Colonic mucosa (tissue), 4 donors: ENCODE measurements around the gene CUL4B. TPM values are rescaled to one million over a fixed set of nuclear protein-coding genes. Genes with fewer than 3 reads are reported as not detected.

Experiments
- DNase-seq: peaks from one replicate; pipeline ENCODE4 v3.0.0-alpha.2; 2020
- H3K27ac ChIP-seq: fragments of 200-600 bp; one replicate; pipeline ENCODE4 v1.8.0; 2021
- H3K27me3 ChIP-seq: fragments of 200-600 bp; one replicate; pipeline ENCODE4 v1.8.0; 2021
- H3K36me3 ChIP-seq: fragments of 200-600 bp; one replicate; pipeline ENCODE4 v1.8.0; 2021
- H3K4me1 ChIP-seq: fragments of 200-600 bp; one replicate; pipeline ENCODE4 v1.8.0; 2021; ENCODE audit warnings: mild to moderate bottlenecking
- H3K4me3 ChIP-seq: fragments of 200-600 bp; one replicate; pipeline ENCODE4 v1.8.0; 2021
- H3K9ac ChIP-seq, 2 donors: one replicate each; pipeline ENCODE4 v1.7.0; 2013; ENCODE audit warnings: control low read depth in 2 of 2, low read depth in 2 of 2, low read length in 2 of 2
- H3K9me3 ChIP-seq: fragments of 200-600 bp; one replicate; pipeline ENCODE4 v1.8.0; 2021
- CTCF ChIP-seq: fragments of 200-600 bp; IDR thresholded peaks from one replicate; pipeline ENCODE4 v1.8.0; 2022; ENCODE audit warnings: antibody characterized with exemption, mild to moderate bottlenecking
- intact Hi-C: fragments of 100-400 bp; cut with DNase I; formaldehyde crosslinking; loops from one replicate; pipeline ENCODE4 v1.14.1; 2022
- total RNA-seq, 2 donors: library from RNA; stranded (reverse); fragmentation: NEBNext Ultra II Directional in 1 of 2; extraction: Animal tissue kit (Norgen Biotek cat#: 25700) in 1 of 2; gene quantifications; one replicate each; pipeline ENCODE4 v1.2.1, GENCODE V29; 2021
- donor health status: healthy.
- donor health status: DM: no; HTN: no; CAD: no.
- donor health status: DM: no; HTN: no; CAD: no.

The CUL4B gene
- total RNA-seq, 2 donors from 2014 or later, result 29.7 to 38.1 TPM

GRCh38 chrX:120562569-120562926 lies 1.8 kb upstream of the CUL4B start:
- no peaks in the 10 kb centered on the region for H3K9me3 ChIP-seq
- H3K27me3 ChIP-seq, result no peaks in the 10 kb centered on the region
- no peak for TF ChIP-seq CTCF
- no peaks in the 10 kb centered on the region for H3K36me3 ChIP-seq
- peak overlapping the region; percentile 58 for H3K27ac ChIP-seq
- no peak for DNase-seq
- intact Hi-C loops, result no loop called here
- H3K9ac ChIP-seq, result no peak overlapping the region
- H3K4me1 ChIP-seq, result no peaks in the 10 kb centered on the region
- no peak overlapping the region for H3K4me3 ChIP-seq

GRCh38 chrX:120561634-120562568 lies 1.1 kb upstream of the CUL4B start:
- intact Hi-C loops, result no loop called here
- H3K27me3 ChIP-seq, result no peaks in the 10 kb centered on the region
- DNase-seq, result no peak
- no peaks in the 10 kb centered on the region for H3K9me3 ChIP-seq
- no peaks in the 10 kb centered on the region for H3K36me3 ChIP-seq
- no peaks in the 10 kb centered on the region for H3K4me1 ChIP-seq
- H3K4me3 ChIP-seq, result peak overlapping the region; percentile 41
- TF ChIP-seq CTCF, result no peak
- H3K9ac ChIP-seq, result peak overlapping the region in 1 of 2 donors; percentile 78
- H3K27ac ChIP-seq, result peak overlapping the region; percentile 58

- intact Hi-C loops, result no loop called here
- peak overlapping the region; percentile 41 for H3K4me3 ChIP-seq
- H3K9ac ChIP-seq, result peak overlapping the region; percentile 68 to 83
- no peaks in the 10 kb centered on the region for H3K9me3 ChIP-seq
- peak; percentile 47 for DNase-seq
- peak overlapping the region; percentile 82 for H3K27ac ChIP-seq
- no peak for TF ChIP-seq CTCF
- no peaks in the 10 kb centered on the region for H3K4me1 ChIP-seq
- no peaks in the 10 kb centered on the region for H3K36me3 ChIP-seq
- H3K27me3 ChIP-seq, result no peaks in the 10 kb centered on the region
Observed at GRCh38 chrX:120560405-120560841, 339 bp downstream of the CUL4B start.

GRCh38 chrX:120559804-120560203 lies 958 bp downstream of the CUL4B start:
- no peak for DNase-seq
- Histone ChIP-seq H3K27me3 (no peaks in the 10 kb centered on the region), H3K4me1 (no peaks in the 10 kb centered on the region), H3K4me3 (peak overlapping the region; percentile 41), H3K9ac (peak overlapping the region; percentile 68 to 83), H3K36me3 (no peaks in the 10 kb centered on the region), H3K9me3 (no peaks in the 10 kb centered on the region), H3K27ac (peak overlapping the region; percentile 82)
- intact Hi-C loops, result no loop called here
- TF ChIP-seq CTCF, result no peak

- no peak for DNase-seq
- no peak for TF ChIP-seq CTCF
- no peak overlapping the region for H3K27ac ChIP-seq
- intact Hi-C loops, result no loop called here
- no peak overlapping the region for H3K4me3 ChIP-seq
- no peaks in the 10 kb centered on the region for H3K36me3 ChIP-seq
- no peaks in the 10 kb centered on the region for H3K4me1 ChIP-seq
- no peaks in the 10 kb centered on the region for H3K9me3 ChIP-seq
- no peaks in the 10 kb centered on the region for H3K27me3 ChIP-seq
- no peak overlapping the region for H3K9ac ChIP-seq
Observed at GRCh38 chrX:120556251-120556650, 4.5 kb downstream of the CUL4B start.
